T-helper 2 cell treated with Interferon-gamma antibody and Interleukin-4, amounts not matched to agents 100 ng/mL and 5 ng/mL, for 36 hours (primary cell): ENCODE data around the gene ZNF750. TPM values are rescaled to one million over a fixed set of nuclear protein-coding genes. Genes with fewer than 3 reads are reported as not detected.

Experiments used
- intact Hi-C: fragments of 100-400 bp; cut with micrococcal nuclease; formaldehyde crosslinking; loops from one replicate; pipeline ENCODE4 v1.15.1; 2023
- total RNA-seq: library from RNA; stranded (reverse); gene quantifications from 2 replicates; pipeline ENCODE4 v1.2.3, GENCODE V29; 2022

ZNF750 gene
- total RNA-seq: not detected in 2 replicates

DNA sequence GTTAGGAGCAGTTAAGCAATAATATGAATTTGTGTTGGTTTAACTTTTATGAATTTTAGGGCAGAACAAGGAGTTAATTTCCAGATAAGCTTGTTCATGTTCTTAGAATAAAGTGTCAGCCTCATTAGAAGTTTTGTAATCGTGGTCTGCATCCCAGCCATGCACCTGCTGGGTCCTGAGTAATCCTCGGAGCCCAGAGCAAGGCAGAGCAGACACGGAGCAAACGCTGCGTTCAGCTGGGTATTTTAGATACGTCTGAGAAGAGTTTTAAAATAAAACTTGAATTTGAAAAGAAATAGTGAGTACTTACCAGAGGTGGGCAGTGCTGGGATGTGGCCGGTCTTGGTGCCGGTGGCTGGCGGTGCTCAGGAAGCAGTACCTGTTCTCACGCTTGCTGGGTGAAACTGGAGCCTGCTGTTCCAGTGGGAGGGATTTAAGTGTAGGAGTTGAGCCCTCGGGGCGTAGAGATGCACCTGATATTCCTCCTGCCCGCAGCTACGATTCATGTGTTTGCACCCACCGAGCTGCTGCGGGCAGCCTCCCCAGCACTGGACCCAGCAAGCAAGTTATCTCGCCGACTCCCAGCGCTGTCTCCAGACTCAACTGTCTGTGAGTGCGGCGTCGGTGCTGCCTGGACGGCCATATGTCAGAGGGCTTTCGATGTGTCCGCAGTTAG, at the start of gene ZNF750:
ZNF750 (minus strand) TSS at position 406 of the 676 bp plus-strand sequence. CDS start 7,568 bp downstream, outside the sequence.
- intact Hi-C loops: no loop called here

DNA sequence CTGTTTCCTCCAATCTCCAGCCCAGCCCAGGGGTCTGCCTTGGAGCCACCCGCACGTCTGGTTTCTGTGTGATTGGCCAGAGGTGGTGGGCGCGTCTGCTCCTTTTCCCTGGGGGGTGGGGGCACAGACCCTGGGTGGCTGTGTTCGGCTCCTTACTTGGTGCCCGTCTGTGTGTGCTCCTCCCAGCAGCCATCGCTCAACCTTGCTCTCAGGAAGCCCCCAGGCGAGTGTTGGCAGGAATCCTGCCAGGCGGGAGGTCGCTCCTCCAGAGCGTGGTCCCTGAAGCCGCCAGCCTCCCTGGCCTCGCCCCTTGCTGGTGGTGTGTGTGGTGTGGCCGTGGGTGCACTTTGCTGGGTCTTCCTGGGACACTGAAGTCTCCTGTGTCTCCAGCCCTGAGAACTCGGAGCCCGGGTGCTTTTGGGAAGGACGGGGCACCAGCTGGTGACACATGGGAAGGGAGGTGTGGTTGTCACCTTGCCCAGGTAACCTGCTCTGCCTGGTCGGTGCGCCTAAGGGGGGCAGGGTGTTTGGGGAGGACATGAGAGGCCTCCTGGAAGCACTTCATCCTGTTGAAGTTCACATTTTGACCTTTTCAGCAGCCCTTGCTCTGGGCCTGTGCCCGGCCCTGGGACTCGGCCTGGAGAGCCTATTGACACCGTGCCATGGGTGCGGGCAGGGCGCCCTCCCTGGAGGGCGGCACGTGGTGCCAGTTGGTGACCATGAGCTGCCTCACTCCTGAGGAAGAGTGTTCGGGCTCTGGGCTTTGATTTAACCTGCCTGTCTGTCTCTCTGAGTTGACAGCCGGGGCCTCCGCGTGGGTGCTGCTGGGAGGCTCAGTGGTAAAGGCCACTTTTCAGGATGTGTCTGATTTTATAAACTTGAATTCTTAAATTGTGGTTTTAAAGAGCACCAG, 49.0 kb upstream of the ZNF750 start:
- intact Hi-C loops: no loop called here

DNA sequence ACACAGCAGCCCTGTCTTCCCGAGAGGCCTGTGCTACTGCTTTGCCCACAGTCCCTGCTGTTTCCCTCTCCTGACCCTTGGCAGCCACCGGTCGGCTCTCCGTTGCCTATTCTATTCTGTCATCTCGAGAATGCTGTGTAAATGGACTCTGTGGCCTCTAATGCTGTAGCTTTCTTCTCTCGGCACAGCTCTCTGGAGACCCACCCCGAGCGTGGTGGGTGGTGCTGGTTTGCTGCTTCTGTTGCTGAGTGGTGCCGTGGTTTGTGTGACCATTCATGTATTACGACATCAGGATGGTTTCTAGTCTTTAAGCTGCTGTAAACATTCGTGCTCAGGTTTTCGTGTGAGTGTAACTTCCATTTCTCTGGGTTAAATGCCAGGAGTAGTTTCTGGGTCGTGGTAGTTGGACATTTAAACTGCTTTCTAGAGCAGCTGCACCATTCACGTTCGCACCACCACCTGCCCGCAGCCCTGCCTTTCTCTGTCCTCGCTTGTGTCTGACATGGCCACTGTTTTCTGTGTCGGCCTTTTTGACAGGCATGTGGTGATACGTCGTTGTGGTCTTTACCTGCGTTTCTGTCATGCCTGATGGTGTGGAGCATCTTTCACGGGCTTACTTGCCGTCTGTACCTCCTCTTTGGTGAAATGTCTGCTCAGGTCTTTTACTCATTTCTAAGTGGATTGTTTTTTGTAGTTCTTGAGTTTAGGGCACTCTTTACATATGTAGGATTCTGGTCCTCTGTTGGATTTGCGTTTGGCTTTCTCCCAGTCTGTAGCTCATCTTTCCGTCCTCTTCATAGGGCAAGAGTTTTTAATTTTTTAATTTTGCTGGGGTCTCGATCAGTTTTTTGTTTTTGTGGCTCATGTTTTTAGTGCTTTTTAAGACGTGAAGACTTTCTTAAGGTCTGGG, 47.7 kb upstream of the ZNF750 start:
- intact Hi-C loops: no loop called here

DNA sequence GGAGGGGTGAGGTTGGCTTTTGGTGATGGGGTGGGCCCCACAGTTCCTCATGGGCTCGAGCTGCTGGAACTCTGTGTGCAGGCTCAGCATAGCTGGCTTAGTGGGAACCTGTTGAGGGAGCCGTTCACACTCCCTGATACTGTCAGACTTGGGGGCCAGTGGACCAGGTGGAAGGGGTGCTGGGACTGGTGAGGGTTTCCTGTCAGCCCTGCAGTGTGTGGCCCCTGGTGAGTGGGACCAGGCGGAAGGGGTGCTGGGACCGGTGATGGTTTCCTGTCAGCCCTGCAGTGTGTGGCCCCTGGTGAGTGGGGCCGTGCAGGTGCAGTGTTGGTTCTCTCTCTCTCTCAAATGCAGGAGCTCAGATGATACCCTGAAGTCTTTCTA, 45.1 kb upstream of the ZNF750 start:
- intact Hi-C loops: no loop called here

DNA sequence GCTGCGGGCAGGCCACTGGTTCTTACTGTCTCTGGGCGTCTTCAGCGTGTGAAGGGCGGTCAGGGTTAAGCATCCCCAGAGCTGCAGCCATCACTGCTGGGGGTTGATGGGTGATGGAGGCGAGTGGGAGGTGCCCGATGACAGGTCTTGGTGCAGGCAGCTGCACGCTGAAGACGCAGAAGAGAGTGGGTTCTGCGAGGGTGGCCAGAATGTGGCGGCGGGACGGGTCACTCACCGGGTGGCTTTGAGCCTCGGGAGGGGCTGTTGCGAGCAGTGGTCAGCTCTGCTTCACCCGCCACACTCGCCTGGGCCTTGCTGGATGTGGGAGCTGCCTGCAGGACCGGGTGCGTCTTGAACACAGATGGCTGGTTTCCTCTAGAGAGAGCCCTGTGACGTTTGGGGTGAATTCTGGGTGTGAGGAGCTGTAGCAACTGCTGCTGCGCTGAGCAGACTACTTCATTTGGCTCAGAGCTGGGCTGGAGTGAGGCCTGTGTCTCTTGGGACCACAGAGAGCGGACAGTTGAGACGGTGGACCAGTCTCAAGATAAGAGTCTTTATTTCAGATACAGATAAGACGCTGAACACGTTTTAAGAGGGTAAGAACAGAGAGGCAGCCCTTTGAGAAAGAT, 44.6 kb upstream of the ZNF750 start:
- intact Hi-C loops: no loop called here

DNA sequence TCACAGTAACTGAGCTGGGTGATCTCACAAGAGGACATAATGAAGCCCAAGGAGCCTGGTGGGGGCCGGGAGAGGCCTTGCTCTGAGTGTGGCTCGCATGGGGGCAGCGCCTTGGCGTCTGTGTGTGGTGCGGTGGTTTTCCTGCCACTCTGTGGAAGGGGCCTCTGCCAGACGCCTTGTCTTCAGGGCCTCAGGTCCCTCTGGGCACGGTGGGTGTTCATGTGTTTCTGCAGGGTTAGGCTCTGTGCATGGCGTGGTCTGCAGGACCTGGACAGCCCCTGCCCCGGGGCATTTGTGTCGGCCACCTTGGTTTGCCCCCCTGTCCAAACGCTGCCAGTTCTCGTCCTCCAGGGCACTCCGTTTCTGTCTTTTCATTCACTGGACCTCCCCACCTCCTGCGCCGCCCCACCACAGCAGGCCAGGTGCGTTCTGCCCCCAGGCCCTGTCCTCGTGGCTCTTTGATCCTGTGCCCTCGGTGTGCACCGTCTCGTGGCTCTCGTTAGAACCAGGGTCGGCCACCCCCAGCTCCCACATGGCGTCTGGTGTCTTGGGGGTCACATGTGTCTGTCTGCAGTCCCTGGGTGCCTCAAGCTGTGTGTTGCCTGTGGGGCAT, 43.7 kb upstream of the ZNF750 start:
- intact Hi-C loops: no loop called here

DNA sequence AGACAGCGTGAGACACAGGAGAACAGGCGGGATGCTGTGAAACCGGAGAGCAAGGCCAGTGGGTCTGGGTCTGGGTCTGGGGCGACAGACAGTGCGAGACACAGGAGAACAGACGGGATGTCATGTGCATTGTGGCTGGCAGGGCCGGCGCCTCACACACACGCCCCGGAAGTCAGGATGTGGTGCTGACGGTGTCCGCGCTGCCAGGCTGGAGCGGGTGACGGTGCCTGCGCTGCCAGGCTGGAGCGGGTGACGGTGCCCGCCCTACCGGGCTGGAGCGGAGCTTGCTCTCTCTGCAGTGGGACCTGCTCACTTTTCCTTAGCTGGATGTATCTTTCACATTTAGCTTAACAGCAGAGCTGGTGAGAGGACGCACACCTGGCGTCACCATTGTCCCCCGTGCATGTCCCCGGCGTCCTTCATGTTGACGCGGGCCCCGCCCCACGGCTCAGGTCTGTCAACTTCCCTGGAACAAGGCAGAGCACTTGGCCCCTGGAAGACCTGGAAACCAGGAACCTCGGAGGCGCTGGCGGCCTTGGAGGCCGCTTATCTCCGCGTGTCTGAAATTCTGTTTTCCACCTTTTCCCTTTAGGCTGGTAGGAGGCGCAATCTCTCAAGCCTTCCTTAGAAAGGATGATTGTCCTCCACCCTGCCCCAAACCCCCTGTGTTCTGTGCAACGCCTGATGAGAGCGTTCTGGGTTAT, 43.0 kb upstream of the ZNF750 start:
- intact Hi-C loops: loop anchor here (1.0 kb wide), 1 partner anchor 19 kb away; no protein-coding TSS in a partner anchor

DNA sequence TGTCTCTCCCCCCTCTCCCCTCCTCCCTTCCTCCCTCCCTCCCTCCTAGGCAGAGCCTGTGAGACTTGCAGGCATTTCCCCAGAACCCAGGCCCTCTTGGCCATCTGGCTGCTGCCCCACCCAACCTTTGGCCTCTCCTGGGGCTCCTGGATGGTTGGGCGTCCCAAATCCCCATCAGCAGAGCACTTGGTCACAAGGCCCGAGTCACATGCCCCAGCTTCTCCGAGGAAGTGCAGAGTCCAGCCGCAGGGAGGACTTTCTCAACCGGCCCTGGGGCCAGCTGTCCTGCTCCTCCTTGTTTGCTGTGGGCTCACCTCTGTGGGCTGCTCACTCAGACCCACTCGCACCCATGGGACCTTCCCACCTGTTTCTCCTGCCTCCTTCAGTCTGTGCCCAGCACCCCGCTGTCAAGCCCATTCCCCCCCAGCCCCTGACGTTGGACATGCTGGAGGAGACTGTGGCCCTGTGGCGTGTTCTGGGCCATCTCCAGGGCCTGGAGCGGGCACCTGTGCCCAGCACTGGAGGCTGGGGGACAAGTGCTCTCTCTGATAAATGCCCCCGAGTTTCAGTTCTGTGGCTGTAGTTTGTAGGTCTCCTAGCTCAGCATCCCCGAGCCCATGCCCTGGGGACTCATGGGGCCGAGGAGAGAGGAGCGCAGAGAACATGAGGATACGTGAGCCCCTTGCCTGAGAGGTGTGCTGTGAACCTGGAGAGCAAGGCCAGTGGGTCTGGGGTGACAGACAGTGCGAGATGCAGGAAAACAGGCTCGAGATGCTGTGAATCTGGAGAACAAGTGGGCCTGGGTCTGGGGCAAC, 42.3 kb upstream of the ZNF750 start:
- intact Hi-C loops: loop anchor here (1.0 kb wide), 1 partner anchor 18 kb away; no protein-coding TSS in a partner anchor

DNA sequence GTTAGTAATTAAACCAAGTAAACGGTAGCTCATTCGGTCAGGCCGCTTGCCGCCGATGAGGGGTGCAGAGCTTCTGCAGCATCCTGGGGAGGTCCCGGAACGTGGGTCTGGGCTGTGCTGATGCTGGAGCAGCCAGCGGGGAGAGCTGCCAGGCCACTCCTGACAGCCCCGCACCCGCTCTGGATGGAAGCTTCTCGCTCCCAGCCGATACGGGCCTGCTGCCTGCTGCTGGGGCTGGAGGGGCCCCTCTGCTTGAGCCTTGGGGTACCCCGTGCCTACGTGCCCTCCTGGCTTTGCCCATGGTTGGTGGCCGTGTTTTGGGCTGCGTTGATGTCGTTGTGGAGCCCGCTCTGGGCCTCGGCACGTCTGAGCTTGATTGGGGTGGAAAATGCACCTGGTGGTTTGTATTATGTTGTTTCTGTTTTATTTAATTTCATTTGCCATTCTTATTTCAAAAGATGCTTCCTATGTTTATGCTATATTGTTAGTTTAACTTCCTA, 41.6 kb upstream of the ZNF750 start:
- intact Hi-C loops: no loop called here

DNA sequence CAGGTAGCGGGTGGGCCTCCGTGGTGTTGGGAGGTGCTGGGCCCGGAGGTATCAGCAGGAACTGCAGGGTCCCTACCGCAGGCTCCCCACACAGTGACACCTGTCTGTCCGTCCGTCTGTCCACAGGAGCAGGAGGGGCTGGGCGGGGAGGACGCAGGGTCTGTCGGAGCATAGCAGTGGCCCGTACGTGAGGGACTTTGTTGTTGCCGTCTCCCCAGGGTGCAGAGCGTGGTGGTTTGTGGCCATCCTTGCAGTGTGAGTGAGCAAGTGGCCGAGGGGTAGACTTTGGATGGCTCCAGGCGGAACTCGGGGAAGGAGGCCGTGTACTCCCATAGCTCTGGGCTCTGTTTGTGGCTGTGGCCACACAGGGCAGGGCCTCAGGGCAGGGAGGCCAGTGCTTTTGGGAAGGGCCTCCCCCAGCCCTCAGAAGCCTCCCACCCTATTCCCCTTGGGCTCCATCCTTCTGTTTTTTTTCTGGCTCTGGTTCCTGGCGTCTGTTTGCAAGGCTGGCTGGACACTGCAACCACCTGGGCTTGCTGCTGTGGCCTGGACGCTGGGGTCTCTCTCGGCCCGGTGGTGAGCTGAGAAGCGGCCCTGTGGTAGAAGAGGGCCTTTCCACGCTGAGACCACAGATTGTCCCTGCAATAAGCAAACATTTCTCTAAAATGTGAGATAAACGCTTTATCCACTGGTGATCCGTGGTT, 41.0 kb upstream of the ZNF750 start:
- intact Hi-C loops: no loop called here

DNA sequence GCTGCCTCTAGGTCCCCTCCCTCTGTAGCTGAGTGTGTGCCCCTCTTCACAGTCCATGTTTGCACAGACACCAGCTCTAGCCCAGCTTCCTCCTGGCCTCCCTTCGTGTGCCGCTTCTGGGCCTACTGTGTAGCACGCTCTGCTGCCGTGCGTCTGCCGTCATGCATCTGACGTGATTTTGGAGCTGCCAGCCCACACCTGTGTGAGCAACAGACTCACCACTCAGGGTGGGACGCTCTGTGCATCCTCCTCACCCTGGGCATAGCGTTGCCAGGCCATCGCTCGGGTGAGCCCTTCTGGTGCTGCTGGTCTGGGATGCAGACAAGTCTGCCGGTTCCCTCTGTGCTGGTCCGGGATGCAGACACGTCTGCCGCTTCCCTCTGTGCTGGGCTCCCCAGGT, 39.4 kb upstream of the ZNF750 start:
- intact Hi-C loops: no loop called here

DNA sequence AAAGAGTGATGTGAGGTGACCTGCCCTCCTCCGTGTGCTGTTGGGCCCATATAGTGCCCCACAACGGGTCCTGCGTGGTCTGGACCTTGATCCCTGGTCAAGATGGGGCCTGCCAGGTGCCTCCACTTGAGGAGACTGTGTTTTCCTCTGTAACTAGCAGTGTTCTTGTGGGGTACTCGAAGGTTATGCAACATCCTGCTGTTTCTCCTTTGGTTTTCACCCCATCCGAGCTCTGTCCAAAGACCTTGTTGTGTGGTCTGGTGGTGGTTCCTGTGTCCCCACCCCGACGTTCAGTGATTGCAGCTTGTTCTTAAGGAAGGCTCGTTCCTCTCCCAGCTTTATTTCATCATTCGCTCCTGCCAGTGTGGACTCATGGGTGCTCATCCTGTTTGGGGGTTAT, 38.7 kb upstream of the ZNF750 start:
- intact Hi-C loops: no loop called here

DNA sequence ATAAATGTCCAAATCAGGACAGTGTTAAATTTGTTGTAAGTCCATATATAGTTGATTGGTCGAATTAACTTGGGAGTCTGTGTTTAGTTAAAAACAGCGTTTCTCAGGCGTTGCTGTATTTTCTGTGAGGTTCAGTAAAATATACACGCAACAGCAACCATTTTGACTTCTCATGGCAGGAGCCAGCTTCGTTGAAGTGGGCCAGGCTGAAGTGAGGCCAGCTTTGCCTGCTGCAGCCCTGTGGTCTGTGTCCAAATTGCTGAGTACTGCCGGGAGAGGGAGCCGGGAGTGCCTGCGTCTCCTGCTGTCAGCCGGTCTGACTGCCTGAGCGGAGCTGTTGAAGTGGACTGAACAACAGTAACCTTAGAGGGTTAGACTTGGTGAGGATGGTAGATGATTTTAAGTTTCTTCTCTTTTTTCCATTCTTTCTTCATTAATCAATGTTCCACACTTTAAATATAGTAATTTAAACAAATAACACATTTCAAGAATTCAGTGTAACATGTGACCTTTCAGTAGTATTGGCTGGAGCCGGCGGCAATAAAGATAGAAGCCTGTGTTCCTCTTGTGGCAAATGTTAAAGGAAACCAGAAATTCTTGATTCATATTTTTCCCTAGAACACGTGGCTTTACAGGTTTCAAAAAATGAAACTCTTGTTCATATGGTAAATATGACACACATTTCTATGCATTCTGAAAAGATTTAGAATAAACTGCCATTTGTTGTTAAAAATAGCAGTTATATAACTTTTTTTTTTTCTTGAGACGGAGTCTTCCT, 37.0 kb upstream of the ZNF750 start:
- intact Hi-C loops: no loop called here

DNA sequence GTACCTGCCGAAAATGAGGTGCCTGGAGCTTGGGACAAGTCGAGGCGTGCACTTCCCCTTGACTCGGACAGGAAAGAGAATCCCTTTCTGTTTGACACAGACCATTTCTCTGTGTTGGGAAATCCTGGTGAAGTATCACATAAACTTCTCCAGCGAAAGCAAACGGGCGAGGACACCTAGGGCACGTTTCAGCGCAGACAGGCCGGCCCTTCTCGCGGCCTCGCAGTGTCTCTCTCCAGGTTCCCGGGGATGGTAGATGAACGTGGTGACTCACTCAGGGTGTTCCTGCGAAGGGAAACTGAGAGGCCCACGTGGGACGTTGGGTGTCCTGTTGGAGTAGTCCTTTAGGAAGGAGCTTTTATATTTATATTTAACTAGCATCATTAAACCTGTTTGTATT, 36.3 kb upstream of the ZNF750 start:
- intact Hi-C loops: no loop called here

DNA sequence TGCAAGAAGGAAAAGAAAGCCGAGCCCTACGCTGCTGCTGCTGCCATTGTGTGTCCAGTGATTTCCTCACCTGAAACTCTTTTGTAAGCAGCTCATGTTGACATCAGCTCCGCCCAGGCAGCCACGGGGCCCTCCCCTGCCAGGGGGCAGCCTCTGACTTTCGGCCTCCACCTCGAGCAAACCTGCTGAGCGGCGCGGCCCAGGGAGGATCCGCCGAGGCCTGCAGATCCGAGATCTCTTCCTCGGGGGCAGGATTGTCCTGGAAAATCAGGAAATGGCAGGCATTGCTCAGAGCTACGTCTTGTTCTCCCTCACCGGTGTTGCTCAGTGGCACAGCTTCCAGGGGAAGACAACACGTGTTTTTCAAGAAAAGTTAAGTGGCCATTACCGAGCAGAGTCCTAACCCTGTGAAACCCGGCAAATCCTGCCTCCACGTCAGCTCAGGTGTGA, 35.6 kb upstream of the ZNF750 start:
- intact Hi-C loops: no loop called here

DNA sequence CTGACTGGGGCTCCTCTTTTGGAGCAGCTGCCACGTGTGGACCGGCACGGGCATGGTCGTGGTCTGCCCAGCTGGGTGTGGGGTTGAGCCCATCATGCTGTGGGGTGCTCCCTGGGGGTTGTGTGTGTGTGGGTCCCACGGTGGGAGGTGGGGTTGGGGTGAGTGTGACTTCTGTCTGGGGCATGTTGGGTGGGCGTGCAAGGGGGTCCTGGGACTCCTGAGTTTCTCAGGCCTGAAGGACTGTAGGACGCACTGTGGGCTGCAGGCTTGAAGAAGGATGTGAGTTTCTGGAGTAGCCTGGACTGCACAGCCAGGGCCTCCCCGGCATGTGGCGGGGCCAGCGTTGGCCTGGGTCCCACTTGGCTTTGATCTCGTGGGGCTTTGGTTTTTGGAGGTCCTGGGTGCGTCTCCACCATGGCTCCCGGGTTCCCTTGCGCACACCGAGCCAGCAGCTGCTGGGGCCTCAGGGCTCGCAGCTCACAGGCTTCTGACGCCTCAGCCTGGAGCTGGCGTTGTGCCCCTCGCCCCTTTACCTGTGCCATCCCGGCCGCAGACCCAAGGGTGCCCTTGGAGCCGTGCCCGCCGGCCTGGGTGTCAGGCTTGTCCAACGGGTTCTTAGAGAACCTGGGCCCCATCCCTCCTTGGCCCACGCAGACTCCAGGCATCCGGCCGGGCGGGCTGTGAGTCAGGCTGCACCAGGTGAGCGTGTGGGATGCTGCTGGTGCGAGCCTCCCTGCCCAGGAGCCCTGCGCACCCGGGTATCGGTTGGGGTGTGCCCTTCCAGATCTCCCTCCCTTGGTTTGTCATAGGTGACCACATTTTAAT, 34.4 kb upstream of the ZNF750 start:
- intact Hi-C loops: no loop called here

DNA sequence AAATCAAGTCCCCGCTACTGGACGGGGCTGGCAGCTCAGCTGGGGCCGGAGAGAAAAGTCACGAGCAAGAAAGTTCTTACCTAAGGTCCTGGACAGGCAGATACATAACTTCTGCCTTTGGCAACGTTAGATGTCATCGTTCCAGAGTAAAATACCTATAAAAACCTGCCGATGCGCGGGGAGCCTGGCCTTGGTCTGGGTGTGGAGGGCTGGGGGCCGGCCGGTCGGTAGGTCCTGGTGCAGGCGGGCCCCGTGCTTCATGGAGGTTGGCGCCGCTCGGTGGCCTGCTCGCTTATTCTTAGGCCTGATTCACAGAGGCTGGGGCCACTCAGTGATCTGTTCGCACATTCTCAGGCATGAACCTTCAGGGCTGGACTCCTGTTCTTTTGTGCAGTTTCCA, 33.7 kb upstream of the ZNF750 start:
- intact Hi-C loops: no loop called here
